GM23248 (cell line): ENCODE measurements around the gene XPNPEP1. TPM values are rescaled to one million over a fixed set of nuclear protein-coding genes. Genes with fewer than 3 reads are reported as not detected.

Source experiments
- DNase-seq: peaks from one replicate; pipeline ENCODE4 v3.0.0-alpha.2; 2015
- H2AFZ ChIP-seq: fragments of 200-600 bp; sonication (generic); 2 replicates; pipeline ENCODE4 v1.6.1; 2016; ENCODE audit warnings: antibody characterized with exemption
- H3F3A ChIP-seq: fragments of 200-600 bp; sonication (generic); 2 replicates; pipeline ENCODE4 v1.6.1; 2016; ENCODE audit warnings: mild to moderate bottlenecking, antibody characterized with exemption, mixed run types; ENCODE audit not compliant: insufficient read depth
- H3K27ac ChIP-seq: fragments of 200-600 bp; sonication (generic); 2 replicates; pipeline ENCODE4 v1.5.1; 2016; ENCODE audit warnings: mild to moderate bottlenecking
- H3K27me3 ChIP-seq: fragments of 200-600 bp; sonication (generic); replicated peaks from 2 replicates; pipeline ENCODE4 v1.6.1; 2016; ENCODE audit warnings: mild to moderate bottlenecking; ENCODE audit not compliant: insufficient read depth
- H3K36me3 ChIP-seq: fragments of 200-600 bp; sonication (generic); 2 replicates; pipeline ENCODE4 v1.6.1; 2016; ENCODE audit warnings: low read depth, mild to moderate bottlenecking
- H3K4me1 ChIP-seq: fragments of 200-600 bp; sonication (generic); 2 replicates; pipeline ENCODE4 v1.6.1; 2016; ENCODE audit warnings: mild to moderate bottlenecking; ENCODE audit not compliant: insufficient read depth
- H3K4me2 ChIP-seq: fragments of 200-600 bp; sonication (generic); one replicate; pipeline ENCODE4 v1.6.1; 2016; ENCODE audit warnings: mild to moderate bottlenecking; ENCODE audit not compliant: unreplicated experiment
- H3K4me3 ChIP-seq: fragments of 200-600 bp; sonication (generic); 2 replicates; pipeline ENCODE4 v1.5.1; 2016; ENCODE audit warnings: mild to moderate bottlenecking
- H3K79me2 ChIP-seq: fragments of 200-600 bp; sonication (generic); 2 replicates; pipeline ENCODE4 v1.6.1; 2016; ENCODE audit warnings: mild to moderate bottlenecking; ENCODE audit not compliant: insufficient read depth
- H3K9ac ChIP-seq: fragments of 200-600 bp; sonication (generic); 2 replicates; pipeline ENCODE4 v1.6.1; 2016; ENCODE audit warnings: mild to moderate bottlenecking
- H3K9me2 ChIP-seq: fragments of 200-600 bp; sonication (generic); 2 replicates; pipeline ENCODE4 v1.6.1; 2016; ENCODE audit warnings: mixed run types, mild to moderate bottlenecking, moderate library complexity; ENCODE audit not compliant: insufficient read depth
- H3K9me3 ChIP-seq: fragments of 200-600 bp; sonication (generic); one replicate; pipeline ENCODE4 v1.6.1; 2017; ENCODE audit warnings: low read depth
- H4K20me1 ChIP-seq: fragments of 200-600 bp; sonication (generic); 2 replicates; pipeline ENCODE4 v1.6.0; 2016; ENCODE audit not compliant: insufficient read depth
- EZH2 ChIP-seq: fragments of 200-600 bp; sonication (generic); IDR thresholded peaks from 2 replicates; pipeline ENCODE4 v1.6.1; 2018; ENCODE audit warnings: antibody characterized with exemption, mild to moderate bottlenecking; ENCODE audit not compliant: insufficient read depth, poor library complexity, severe bottlenecking
- EZH2phosphoT487 ChIP-seq: fragments of 200-600 bp; sonication (generic); IDR thresholded peaks from 2 replicates; pipeline ENCODE4 v1.6.1; 2018; ENCODE audit warnings: antibody characterized with exemption, moderate library complexity, mild to moderate bottlenecking, low read depth; ENCODE audit not compliant: insufficient read depth
- WGBS, 2 experiments: methylation state at CpG; one replicate each; pipeline ENCODE4 v1.1.6; 2015 to 2017; ENCODE audit warnings: low lambda C conversion rate in 2 of 2, low coverage in 1 of 2; ENCODE audit errors: missing lambda C conversion rate in 2 of 2; 5-methylcytosine and 5-hydroxymethylcytosine counted together
- in situ Hi-C: fragments of 300-500 bp; cut with MboI; formaldehyde crosslinking; loops from 2 replicates; pipeline ENCODE4 v1.15.0; 2020
- polyA plus RNA-seq: library from polyadenylated mRNA; unstranded; fragments of >200 nt; fragmentation: Nextera tagmentation; extraction: Ambion mirVana; gene quantifications from 2 replicates; pipeline ENCODE4 v1.2.1, GENCODE V29; 2016
- total RNA-seq: library from RNA; depleted of rRNA; stranded (reverse); fragments of >200 nt; shearing (Covaris generic); gene quantifications from 2 replicates; pipeline ENCODE4 v1.2.3, GENCODE V29; 2014

Gene XPNPEP1
- total and polyA plus RNA-seq, 2 experiments from 2014 or later: 48.2 to 108 TPM

GRCh38 chr10:109929501-109930219 lies 6.3 kb upstream of the XPNPEP1 start:
- no peaks in the 10 kb centered on the region for H3K36me3 ChIP-seq
- peaks cover 15% of the 10 kb centered on the region for H3K4me1 ChIP-seq
- no peak overlapping the region for H3K4me3 ChIP-seq
- no peak overlapping the region for H2AFZ ChIP-seq
- H3K9ac ChIP-seq: no peak overlapping the region
- H3K79me2 ChIP-seq: no peaks in the 10 kb centered on the region
- H3F3A ChIP-seq: peaks cover 24% of the 10 kb centered on the region
- H3K27ac ChIP-seq: peak overlapping the region; percentile 42
- in situ Hi-C loops: no loop called here
- H3K9me2 ChIP-seq: no peaks in the 10 kb centered on the region
- H4K20me1 ChIP-seq: no peaks in the 10 kb centered on the region
- WGBS, 2 experiments: 4 to 5% methylated on average over 3 of the region's 3 CpGs
- no peaks in the 10 kb centered on the region for H3K9me3 ChIP-seq
- peak; percentile 46 for DNase-seq
- H3K27me3 ChIP-seq: no peaks in the 10 kb centered on the region
- TF ChIP-seq EZH2 (no peak), EZH2phosphoT487 (no peak)
- no peak overlapping the region for H3K4me2 ChIP-seq

GRCh38 chr10:109928475-109928891 lies 5.2 kb upstream of the XPNPEP1 start:
- Histone ChIP-seq H3K36me3 (no peaks in the 10 kb centered on the region), H3F3A (peaks cover 17% of the 10 kb centered on the region), H3K9ac (no peak overlapping the region), H3K9me2 (no peaks in the 10 kb centered on the region), H3K4me3 (no peak overlapping the region), H3K27ac (no peak overlapping the region), H2AFZ (no peak overlapping the region; the same call in 1 of the 2 replicates), H3K4me1 (peaks cover 15% of the 10 kb centered on the region), H3K4me2 (no peak overlapping the region), H4K20me1 (no peaks in the 10 kb centered on the region), H3K79me2 (no peaks in the 10 kb centered on the region), H3K27me3 (no peaks in the 10 kb centered on the region), H3K9me3 (no peaks in the 10 kb centered on the region)
- peak; percentile 12 for DNase-seq
- WGBS, 2 experiments: 56 to 61% methylated on average over 1 of the region's 1 CpG
- in situ Hi-C loops: no loop called here
- TF ChIP-seq EZH2phosphoT487: no peak
- no peak for TF ChIP-seq EZH2

- Histone ChIP-seq H3K4me1 (peaks cover 15% of the 10 kb centered on the region; the same call in 1 of the 2 replicates), H3F3A (peaks cover 17% of the 10 kb centered on the region)
Observed at GRCh38 chr10:109926825-109927224, 3.5 kb upstream of the XPNPEP1 start.

GRCh38 chr10:109926061-109926745 lies 2.9 kb upstream of the XPNPEP1 start:
- Histone ChIP-seq H3K27ac (no peak overlapping the region), H3F3A (peaks cover 17% of the 10 kb centered on the region), H3K4me3 (no peak overlapping the region), H3K4me2 (no peak overlapping the region), H3K9me3 (no peaks in the 10 kb centered on the region), H3K9me2 (no peaks in the 10 kb centered on the region), H3K79me2 (peaks cover 20% of the 10 kb centered on the region), H3K27me3 (no peaks in the 10 kb centered on the region), H3K4me1 (peaks cover 11% of the 10 kb centered on the region; the same call in 1 of the 2 replicates), H4K20me1 (no peaks in the 10 kb centered on the region), H3K36me3 (no peaks in the 10 kb centered on the region), H3K9ac (no peak overlapping the region), H2AFZ (peak overlapping the region; percentile 43; the same call in 1 of the 2 replicates)
- WGBS, 2 experiments: 18 to 21% methylated on average over 10 of the region's 10 CpGs
- no peak for DNase-seq
- no peak for TF ChIP-seq EZH2
- no peak for TF ChIP-seq EZH2phosphoT487
- in situ Hi-C loops: no loop called here

More at GRCh38 chr10:109926825-109927224, 3.5 kb upstream of the XPNPEP1 start:
- Histone ChIP-seq H3K27me3 (no peaks in the 10 kb centered on the region), H3K79me2 (peaks cover 14% of the 10 kb centered on the region), H3K4me3 (no peak overlapping the region), H2AFZ (0 out of 2 replicates have a peak overlapping the region, but pooled peaks have one; percentile 43), H3K9me2 (no peaks in the 10 kb centered on the region), H3K4me2 (no peak overlapping the region), H3K36me3 (no peaks in the 10 kb centered on the region), H3K9ac (no peak overlapping the region), H4K20me1 (no peaks in the 10 kb centered on the region), H3K9me3 (no peaks in the 10 kb centered on the region), H3K27ac (no peak overlapping the region)
- DNase-seq: no peak
- TF ChIP-seq EZH2phosphoT487 (no peak), EZH2 (no peak)
- in situ Hi-C loops: no loop called here
- 39 to 40% methylated on average over 2 of the region's 2 CpGs for WGBS, 2 experiments
